HG03095 (cell line): Measurements from ENCODE around the gene MYO16.

Experiments
- ATAC-seq: cut with Tn5 transposase; IDR thresholded peaks from one replicate; pipeline ENCODE4 v1.9.1; 2021; ENCODE audit warnings: moderate library complexity; ENCODE audit not compliant: unreplicated experiment

The MYO16 gene

DNA sequence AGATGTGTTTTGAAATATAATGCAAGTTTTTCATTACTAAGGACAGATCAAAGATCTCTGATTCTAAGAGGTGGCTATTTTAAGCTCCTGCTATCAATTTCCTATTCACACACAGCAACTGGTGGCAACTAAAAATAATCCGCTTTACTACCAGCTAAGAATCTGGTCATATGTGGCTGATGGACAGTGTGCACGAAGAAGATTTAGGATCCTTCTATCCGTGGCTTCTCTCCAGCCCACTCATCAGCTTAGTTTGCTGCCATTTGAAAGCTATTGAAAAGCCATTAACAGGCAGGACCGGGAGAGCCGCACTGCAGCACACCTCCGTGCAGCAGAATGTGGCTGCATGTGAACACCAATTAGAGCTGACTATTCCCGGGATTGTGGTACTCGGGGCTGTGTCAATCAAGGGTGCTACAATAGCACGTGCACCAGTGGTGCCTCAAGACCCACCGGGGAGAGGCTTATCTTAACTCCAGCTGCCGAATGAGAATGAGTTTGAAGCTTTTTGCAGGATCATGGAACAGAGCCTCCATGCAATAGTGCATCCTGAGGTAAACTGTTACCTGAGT lies at the start of gene MYO16:
TSS of gene MYO16 (plus strand) at position 431 of the 572 bp plus-strand sequence. CDS start 234 bp downstream, outside the sequence.
- no peak for ATAC-seq

DNA sequence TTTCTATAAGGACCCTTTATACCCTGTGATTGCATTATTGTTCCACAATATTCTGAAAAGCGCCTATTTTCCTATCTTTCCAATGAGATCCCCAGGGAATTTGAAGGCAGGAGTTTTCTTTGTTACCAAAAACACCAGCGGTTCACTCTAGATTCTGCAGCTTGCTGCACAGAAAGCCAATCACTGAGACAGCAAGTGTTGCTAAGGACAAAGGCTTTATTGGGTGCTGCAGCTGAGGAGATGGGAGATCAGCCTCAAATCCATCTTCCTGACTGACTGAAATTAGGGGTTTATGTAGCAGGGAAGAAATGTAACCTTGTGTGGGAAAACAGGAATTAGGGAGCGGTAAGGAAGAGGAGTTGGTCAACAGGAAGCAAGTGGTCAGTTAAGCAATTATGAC lies 42.6 kb upstream of the MYO16 start:
- no peak for ATAC-seq

DNA sequence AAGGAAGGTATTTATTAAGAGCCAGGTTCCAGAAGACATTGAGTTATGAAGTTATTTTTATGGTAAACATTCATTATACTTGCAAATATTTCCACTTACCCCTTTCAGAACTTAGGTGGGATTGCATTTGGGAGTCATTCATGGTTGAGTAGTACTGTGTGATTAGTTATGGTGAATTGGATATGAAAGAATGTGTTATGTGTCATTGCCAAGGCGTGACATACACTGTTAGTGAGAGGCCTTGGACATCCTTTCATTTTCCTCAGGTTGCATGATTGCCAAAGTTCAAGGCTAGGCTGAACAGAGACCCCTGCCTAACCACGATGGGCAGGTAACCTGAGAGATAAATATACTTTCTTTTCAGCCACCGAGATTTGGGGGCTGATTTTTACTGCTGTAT lies 40.9 kb upstream of the MYO16 start:
- no peak for ATAC-seq

DNA sequence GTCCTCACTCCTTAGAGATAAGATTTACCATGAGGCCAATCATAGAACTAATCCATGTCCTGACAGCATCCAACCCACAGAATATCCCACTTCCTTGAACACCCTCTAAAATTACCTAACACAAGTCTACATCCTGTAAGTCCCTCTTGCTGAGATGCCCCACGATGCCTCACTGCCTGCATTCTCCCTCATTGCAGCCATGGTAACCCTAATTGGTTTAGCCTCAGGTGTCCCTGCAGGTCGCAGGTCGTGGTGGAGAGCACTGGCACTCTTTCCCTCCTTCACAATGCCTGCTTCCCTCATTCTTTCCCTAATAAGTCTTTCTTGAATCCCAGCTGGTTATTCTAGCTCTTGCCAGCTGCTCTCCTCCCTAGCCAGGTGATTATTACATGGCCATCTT lies 35.3 kb upstream of the MYO16 start:
- ATAC-seq: no peak

DNA sequence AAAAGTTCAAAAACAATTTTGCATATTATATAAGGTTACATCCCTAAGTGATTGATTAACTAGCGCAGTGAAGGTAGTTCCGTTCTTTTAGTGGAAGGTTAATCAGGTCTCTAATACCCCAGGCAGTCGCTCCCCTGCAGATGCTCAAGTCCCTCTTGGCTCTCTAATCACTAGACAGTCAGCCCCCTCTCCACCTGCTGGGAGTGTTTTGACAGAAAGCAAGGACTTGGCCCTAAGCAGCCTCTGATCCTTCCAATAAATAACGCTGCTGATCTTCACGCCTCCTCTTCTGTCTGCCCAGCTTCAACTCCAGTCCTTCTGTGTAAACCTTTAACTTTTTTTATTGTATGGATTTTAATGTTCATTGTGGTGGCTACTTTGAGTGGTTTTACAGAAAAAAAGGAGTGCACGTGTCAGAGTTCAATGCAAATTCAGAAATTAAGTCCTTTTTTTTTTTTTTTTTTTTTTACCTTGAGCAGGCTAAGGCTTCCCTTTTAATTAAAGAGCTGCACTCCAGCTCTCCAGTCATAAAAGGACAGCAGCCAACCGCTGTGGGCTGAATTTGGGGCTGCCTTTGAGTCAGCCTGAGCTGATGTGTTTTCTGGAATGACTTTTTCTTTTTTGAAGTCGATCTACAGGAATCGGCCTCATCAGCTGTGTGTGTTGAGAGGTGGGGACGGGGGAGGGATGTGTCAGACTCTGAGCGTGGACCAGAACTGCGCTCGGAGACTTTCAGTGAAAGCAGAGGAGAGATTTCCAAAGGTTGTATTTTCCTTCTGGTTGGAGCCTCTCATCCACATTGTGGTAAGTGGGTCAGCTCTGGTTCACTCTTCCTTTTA lies 33.8 kb upstream of the MYO16 start:
- no peak for ATAC-seq

DNA sequence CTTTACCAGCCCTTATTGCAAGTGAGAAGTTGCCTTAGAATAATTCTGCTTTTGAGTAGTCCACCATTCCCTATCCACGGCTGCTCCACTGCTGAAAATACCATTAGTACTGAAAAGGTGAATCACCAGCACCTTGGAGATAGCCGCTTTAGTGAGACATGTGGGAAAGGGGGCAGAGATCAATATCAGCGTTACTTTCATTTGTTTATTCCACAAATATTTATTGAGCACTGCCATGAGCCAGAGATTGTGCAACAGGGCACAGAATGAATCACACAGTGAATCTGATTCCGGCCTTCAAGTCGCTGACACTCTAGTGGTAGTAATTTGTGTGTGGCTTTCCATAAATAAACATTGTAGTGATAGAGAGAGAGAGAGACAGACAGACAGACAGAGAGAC lies 31.5 kb upstream of the MYO16 start:
- no peak for ATAC-seq

DNA sequence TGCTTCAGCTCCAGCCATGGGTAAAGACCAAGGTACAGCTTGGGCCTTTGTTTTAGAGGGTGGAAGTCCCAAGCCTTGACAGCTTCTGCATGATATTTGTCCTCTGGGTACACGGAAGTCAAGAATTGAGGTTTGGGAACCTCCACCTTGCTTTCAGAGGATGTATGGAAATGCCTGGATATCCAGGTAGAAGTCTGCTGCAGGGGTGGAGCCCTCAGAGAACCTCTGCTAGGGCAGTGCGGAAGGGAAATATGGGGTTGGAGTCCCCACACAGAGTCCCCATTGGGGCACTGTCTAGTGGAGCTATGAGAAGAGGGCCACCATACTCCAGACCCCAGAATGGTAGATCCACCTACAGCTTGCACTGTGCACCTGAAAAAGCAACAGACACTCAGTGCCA lies 23.0 kb upstream of the MYO16 start:
- no peak for ATAC-seq

DNA sequence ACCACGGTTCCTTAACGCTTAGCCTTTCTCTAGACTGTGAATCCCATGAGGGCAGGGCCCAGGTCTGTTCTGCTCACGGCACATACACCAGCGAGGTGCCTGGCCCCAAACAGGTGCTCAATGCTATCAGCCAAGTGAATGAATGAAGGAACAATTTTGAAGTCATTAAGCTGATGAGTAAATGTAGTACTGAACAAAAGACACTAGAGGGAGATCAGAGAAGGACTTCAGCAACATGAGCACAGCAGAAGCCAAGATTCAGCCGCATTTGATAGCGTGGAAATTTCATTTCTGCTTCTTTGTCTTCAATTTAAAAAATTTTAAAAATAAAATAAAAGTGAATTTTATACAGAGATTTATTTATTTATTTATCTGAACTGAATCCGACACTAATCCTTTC lies 20.1 kb upstream of the MYO16 start:
- no peak for ATAC-seq

DNA sequence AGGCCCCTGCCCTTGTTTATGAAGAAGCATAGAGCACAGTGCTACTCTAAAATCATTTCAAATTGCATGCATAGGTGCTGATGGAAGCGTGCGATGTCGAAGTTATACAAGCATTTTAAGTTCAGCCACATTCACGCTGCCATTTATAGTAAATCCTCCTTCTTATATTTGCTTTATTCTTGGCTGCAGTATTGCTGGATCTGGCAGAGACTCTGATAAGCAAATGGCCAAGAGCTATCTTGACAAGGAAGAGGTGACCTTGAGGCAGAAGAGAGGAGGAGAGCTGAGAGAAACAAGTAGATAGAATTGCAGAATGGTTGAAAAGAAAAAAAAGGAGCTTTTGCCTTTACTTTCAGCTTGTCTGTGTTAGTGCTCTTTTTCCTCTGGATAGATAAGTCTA lies 18.9 kb upstream of the MYO16 start:
- ATAC-seq: no peak

DNA sequence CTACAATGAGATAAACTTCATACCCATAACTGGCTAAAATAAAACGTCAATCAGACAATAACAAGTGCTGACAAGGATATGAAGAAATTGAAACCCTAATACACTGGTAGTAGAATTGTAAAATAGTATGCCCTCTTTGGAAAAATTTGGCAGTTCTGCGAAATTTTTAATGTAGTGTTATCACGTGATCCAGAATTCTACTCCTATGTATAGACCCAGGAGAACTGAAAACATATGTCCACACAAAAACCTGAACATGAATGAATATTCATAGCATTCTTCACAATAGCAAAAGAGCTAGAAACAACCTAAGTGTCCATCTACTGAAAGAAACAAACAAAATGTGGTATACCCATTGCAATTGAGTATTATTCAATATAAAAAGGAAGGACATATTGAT lies 14.2 kb upstream of the MYO16 start:
- ATAC-seq: no peak

DNA sequence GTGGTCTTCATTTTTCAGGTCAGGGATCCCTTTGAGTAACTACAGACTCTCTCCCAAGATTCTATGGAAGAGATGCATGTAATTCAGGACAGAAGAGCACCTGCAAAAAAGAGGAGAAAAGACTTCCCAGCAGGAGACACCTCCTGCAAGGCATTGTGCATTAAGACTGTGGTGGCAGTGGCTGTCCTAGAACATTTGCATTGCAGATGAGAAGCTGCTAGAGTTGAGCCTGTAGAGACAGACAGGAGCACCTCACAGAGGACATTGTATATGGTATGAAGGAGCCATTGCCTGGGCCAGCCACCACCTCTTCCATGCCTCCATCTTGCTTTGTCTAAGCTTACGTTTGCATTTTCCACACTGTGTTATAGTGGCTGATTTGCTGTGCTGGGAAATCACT lies 11.2 kb upstream of the MYO16 start:
- ATAC-seq: no peak

DNA sequence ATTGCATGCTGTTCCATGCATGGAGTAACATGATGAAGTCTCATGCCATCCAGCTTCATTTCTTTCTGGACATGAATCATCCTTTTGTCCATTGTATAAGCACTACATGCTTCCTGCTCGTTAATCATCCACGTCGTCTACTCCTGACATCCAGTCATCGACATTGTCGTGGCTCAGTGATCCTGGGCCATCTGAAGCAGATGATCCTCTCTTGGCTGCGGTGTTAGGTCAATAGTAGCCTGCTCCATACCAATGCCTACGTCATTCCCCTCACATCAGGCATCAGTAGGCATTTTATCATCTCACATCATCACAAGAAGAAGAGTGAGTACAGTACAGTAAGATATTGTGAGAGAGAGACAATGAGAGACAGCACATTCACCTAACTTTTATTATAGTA lies 7.9 kb upstream of the MYO16 start:
- ATAC-seq: no peak

DNA sequence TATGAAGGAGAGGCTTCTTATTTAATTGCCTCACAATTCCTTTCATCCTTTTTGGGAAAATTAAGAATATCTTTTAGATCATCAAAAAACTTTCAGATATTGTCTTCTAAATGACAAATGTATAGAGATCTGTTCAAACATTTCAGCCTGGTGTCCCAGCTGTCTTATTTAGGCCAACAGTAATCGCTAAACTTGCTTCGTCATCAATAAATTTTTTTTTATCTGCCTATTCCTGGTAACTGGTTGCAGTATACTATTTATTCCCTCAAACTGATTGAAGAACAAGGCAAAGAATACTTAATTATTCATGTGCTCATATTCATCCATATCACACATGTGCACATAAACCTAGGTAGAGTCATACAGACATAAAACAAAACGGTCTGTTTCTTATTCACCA lies 5.3 kb upstream of the MYO16 start:
- no peak for ATAC-seq

DNA sequence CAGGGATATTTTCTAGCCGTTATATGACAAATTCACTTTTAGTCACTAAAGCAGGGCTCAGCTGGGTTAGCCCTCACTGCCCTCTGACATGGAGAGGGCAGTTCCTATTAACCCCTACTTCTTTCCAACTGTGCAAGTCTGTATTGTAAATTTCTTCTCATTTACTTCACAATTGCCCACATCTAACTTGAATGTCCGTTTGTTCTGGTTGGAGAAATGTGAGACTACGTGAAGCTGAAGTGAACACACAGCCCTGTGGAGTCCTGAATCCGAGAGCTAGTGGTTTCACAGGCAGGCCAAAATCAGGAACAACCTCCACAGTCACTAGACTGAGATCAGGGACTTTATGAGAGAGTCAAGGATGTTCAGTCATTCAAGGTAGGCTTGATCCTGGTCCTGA lies 4.4 kb upstream of the MYO16 start:
- ATAC-seq: no peak

DNA sequence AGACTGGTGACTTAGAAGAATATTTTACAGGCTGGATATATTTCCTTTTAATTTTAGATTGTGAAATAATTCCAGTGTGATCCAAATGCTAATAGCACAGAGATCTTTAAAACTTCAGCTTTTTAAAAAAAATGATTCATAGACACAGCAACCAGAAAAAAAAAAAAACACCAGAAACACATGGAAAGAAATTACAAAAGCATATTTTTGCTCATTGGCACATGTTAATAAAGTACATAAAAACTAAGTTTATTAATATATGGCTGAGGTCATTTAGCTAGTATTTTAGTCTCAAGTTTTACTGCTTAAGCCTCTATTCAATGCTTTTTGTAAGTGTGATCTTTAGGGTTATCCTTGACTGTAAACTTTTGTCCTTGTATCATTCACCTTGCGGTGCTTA lies 577 bp downstream of the MYO16 start:
- ATAC-seq: no peak

DNA sequence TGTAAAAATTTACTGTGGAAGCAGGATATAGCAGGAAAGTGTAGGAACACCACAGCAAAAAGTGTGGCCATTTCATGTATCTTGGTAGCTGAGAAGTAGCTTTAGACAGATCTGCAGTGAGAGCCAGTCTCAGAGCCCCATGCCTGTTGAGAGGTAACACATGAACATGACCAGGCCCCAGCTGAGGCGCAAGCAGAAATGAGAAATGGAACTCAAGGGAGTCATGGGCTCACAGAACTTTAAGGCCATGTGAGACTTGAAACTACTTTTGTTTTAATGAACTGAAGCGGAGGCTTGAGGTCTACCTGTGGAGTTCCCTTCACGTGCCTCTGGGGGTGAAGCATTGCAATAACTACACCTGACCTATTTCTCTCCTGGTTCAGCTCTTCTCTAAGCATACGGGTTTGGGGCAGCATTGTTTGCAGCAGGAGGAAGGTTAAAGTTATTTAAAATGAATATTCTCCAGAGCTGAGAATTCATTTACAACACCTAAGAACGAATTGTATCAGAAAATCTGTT lies 3.3 kb downstream of the MYO16 start:
- no peak for ATAC-seq

DNA sequence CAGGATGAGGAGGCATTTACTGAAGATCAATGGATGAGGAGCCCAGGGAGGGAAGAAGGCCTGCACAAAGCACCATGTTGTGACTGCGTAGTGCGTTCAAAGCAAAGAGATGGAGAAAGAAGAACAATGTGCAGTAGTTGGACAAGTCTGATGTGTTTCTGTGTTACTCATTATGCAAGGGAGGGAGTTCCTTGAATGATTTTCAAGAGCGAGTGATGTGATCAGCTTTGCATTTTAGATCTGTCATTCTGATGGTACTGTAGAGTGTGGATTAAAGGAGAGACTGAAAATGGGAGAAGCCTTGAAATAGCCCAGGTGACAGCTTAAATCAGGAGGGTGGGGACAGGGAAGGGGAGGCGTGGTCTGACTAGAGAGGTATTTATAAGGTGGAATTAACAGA lies 9.5 kb downstream of the MYO16 start:
- no peak for ATAC-seq

DNA sequence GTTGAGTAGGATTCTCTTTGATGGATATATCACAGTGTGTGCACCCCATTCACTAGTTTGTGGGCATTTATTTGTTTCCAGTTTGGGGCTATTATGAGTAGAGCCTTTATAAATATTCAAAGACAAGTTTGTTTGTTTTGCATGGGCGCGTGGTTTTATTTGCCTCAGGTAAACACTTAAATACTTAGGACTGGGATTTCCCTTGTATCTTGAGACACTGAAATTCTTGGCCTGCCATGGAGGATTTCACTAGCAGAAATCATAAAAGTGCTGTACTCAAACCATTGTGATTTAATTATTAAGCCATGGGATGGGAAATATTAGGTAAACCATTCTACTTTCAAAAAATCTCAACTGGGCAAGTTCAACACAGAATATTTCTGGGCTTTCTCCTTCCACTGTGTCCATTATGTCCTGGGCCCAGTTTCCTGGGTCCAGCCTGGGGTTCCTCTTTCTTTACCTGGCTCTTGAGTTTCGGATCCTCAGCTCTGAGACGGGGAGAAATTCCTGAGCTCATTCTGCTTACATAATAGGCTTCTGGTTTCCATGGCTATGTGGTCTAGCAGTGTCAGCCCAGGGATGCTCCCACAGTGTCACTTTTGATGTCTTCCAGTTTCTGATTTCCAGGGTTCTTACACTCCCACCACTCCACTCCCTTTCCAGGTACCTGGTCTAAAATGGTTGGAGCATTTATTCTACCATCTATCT lies 14.4 kb downstream of the MYO16 start:
- no peak for ATAC-seq

DNA sequence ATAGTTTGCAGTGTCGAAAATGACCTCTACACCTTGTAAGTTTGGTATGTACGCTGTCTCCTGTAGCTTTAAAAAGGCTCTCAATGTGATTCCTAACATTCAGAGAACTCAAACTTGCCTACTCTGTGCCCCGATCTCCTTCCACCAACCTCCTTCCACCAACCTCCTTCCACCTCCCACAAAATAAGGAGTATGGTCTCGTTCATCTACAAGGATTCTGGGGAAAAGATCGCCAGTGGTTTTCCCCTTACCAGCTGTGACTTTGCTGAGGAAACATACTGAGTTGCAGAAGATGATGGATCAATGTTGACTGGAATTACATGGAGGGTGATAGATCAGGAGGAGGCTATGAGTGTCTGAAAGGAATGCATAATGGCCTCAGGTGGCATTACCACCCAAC lies 16.0 kb downstream of the MYO16 start:
- no peak for ATAC-seq

DNA sequence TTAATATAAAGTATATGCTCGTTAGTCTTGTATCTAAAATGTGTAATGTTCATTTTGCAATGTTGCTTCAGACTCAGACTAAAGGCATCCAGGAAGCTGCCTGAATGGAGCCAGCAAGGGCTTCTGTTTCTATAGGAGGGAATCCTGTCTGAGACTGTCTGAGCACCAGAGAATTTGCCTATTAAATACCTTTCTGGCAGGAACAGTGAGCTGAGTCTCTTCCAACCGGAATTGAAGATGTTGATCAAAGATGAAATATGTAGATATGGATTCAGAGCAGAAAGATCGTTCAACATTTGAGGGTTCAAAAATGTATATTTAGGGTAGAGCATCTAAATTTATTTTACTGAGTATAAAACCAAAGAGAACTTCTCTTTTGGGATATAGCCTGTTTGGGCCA lies 20.9 kb downstream of the MYO16 start:
- no peak for ATAC-seq

DNA sequence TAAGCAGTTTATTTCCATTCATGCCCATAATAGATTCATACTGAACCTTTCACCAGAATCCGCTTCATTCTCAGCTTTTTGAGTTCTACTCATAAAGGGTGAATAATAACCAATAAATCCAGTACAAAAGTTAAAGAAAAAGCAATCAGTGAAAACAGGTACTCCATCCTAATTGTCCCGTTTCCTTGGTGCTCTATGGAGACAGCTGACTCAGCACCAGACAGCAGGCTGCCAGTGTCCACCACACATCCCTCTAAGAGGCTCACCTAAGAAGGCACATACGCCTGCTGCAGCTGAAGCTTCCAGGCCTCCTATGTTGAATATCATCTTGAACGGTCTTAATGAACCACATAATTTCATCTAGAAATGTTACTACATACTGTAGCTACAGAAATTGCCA lies 27.3 kb downstream of the MYO16 start:
- ATAC-seq: no peak

DNA sequence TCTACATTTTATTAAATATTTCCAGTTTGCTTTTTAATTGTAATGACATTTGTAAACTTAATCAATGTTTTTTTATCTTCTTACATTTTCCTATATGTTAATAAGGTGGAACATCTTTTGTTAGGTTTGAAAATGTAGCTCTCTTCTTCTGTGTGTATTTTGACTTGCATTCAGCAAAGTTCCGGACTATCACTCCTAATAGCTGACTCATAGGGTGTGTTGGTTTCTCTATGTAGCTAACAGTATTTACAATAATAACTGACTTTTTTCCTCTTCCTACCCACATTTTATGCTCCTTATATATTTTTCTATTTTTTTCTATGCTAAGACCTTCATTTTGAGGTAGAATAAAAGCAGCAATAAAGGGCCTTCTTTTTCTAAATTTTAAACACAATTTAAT lies 28.1 kb downstream of the MYO16 start:
- ATAC-seq: no peak
